Stimulated activated CD8-positive, alpha-beta memory T cell treated with anti-CD3 and anti-CD28 coated beads, Interleukin-2, amount 100 ng/mL, for 1 hour (primary cell): ENCODE data around the gene CORO6.

Source experiments
- DNase-seq, 2 donors: peaks; one replicate each; pipeline ENCODE4 v3.0.0-alpha.2; 2020; ENCODE audit warnings: low read depth in 2 of 2

CORO6 gene

DNA sequence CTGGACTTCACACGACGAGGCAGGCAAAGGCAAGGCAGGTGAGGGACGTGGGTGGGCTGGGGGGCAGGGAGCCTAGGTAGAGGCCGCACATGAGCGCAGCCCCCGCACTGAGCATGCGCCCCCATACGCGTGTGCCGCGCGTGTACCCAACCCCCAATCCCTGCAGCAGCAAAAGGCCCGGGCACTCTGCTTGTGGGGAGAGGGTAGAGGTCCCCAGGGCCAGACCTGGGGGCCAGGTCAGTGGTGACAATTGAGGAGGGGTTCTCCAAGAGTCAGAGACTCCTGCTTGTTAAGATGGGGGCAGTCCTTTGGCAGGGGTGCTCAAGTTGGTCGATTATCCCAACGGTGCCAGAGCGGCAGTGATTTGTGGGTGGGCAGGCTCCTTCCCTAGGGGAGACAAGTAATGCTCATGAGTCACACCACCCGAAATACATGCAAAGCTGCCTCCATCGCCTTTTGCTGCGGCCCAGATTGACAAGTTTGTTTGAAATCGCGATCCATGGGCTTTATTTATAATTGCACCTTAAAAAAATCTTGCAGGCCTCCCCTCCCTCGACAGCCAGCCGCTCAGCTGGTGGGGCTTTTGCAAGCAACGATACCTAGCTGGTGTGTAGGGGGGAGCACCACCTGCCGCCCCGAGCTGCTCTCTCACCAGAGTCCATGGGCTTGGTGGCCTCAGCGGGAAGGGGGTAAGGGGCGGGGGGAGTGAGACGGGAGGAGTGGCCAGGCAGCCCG, 32.1 kb downstream of the CORO6 start:
- DNase-seq = no peak

DNA sequence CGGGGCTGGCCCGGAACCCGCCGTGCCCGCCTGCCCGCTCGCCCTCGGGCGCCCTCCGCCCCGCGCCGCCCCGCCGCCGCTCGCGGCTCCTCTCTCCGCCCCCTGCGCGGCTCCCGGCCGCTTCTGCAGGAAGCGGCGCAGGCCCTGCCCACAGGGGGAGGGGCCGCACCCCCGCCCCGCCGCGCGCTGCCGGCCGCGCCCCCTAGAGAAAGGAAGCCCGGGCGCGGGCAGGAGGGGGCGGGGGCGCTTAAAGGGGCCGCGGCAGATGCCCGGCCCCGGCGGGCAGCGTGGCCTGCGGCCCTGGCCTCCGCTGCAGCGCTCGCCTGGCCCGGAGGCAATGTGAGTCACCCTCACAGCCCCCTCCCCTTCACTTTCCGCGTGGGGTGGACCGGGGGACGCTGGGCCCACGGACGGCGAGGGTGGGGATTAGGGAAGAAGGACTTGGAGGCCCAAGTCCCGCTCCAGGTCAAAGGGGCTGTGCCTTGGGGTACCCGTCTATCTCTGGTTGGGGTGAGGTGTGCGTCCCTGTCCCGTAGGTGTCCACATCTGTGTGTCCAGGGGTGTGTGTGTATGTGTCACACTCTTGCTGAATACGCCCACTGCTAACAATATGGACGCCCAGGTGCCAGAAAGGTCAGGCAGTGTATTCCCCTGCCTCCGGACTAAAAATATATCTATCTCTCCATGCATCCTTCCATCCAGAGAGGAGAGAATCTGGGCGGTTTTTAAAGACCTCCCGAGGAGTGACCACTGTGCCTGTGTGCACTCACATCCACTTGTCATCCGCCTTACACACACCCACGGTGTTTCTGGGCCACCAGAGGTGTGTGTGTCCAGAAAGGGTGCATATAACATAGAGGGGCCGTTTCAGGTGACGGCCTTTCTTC, 32.9 kb downstream of the CORO6 start, which contains the start of gene GIT1:
Gene GIT1, minus strand, starts transcription at position 125 of the 887 bp plus-strand sequence. CDS start 270 bp downstream, outside the sequence.
- DNase-seq = peak; percentile 63 to 71

DNA sequence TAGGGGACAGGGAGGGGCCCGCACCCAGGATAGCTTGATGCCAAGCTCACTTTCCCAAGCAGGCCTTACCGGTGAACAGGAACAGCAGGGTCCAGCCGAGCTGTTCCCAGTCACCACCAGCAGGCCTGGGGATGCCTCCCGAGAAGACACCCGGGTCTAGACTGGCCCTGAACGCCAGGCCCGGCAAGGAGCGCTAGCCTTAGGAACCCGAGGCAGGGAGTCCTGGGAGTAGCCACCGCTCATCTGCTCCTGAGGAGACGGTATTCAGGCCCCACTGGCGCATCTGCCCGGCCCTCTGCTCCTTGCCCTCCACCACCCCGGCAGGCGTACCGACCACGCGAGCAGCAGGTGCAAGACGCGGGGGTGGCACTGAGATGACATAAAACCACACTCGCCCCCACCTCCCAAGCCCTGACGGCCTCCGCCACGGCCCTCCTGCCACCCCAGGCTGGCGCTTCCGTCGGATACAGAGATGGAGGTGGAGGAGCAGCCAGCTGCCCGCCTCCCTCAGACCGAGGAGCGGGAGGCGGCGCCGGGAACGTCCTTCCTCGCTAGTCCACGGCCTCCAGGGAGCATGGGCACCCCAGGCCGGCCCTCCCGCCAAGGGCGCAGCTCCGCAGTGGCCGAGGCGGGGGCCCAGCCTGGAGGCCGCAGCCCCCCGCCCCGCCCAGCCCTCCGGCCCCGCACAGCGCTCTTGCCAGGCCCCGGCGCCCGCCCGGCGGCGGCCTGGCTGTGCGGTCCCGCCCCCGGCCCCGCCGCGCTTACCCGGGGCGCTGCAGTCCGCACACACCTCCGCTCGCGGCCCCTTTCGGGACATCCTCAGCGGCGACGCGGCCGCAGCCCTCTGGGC, 33.9 kb downstream of the CORO6 start:
- DNase-seq = no peak

DNA sequence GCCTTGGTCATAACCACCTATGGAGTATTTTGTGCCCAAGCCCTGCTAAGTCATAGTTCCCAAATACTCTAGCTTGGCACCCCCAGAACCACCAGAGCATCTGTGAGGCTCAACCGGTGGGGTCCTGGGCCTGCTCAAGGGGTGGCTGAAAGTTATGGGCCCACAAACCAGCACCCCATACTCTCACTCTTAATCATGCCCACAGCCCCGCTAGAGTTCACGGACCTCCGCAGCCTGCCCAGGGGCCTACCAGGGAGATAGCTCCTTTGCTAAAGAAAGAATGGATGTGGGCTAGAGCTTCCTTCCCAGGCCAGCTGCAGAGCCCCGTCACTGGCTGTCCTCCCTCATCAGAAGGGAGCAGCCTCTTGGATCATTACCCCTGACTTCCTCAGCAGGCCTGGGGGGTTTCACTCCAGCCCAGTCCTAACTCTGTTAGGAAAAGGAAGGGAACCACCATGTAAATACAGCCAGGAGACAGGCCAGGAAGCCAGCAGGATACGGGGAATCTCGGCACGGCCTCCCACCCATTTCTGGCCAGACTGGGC, 34.6 kb downstream of the CORO6 start:
- DNase-seq = no peak

DNA sequence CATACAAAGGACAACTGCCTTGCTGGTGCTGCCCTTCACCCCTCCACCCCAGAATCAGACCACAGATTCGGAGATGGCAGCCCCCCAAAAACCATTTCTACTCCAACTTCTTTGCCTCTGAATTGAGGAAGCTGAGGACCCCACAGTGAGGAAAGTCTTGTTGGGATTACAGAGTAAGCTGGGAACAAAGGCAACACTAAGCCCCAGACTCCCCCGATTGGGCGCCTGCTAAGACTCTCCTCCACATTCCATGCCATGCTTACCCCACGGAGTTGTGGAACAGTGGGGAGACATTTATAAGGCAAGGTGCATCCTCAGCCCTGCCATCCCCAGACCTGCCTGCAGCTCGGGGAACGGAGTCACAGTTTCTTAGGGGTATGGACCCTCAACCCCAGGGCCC, 35.1 kb downstream of the CORO6 start:
- DNase-seq = no peak

DNA sequence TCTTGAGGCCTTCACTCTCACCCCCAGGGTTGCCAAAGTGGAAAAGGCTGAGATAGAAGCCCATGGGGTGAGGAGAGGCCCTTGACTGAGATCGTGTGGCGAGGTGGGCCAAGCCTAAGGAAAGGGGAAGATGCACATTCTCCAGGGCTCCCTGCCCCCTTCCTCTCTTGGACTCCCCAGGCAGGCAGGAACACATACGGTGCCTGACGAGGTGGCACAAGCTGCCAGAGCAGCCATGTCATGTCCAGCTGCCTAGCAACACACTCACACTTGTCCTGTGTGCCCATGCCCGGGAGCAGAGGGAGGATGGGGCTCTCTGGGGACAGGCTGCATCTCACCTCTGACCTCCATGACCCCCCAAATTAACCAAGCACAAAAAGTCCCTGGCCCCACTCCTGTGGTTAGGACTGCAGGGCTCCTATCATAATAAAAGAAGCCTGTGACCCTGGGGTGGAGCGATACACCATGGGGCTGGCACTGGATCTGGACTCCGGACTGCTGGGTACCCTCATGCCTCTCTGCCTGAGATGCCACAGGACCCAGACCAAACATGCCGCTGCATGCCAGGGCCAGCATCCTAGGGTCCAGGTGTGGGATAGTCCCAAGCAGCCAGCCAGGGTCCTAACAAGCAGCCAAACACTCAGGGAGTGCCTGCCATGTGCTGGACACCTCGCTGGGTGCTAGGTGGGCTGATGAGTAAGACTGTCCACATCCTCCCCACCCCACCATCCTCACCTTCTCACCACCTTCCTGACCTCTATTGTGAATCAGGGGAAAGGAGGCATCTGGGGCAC, 35.8 kb downstream of the CORO6 start:
- DNase-seq = no peak

DNA sequence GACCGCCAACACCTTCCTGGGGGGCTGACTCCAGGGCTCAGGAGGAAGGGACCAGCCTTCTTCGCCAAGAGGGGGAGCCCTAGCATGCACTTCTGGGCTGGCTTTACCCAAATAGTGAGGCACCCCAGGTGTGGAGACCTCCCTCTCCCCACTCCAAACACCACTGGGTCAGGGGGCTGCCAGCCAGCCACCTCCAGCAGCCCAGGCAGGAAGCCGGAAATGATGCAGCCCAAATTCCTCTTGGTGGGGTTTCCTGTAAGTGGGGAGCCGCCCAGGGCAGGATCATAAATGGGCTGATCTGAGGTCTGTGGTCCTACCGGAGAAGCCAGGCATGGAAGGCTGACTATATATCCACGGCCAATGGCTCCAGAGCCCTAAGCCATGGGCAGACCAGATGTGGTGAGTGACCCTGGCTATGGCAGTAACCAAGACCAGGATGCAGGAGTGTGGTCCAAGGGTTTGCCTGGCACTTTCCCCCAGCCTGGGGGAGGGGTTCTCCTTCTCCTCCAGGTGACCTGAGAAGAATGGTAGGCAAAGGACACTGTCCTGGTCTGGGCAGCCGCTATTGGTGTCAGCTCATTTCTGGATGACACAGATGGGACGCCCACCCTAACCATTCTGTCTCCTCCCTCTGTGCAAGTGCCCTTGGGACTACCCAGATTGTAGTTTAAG, 37.5 kb downstream of the CORO6 start:
- DNase-seq = no peak

DNA sequence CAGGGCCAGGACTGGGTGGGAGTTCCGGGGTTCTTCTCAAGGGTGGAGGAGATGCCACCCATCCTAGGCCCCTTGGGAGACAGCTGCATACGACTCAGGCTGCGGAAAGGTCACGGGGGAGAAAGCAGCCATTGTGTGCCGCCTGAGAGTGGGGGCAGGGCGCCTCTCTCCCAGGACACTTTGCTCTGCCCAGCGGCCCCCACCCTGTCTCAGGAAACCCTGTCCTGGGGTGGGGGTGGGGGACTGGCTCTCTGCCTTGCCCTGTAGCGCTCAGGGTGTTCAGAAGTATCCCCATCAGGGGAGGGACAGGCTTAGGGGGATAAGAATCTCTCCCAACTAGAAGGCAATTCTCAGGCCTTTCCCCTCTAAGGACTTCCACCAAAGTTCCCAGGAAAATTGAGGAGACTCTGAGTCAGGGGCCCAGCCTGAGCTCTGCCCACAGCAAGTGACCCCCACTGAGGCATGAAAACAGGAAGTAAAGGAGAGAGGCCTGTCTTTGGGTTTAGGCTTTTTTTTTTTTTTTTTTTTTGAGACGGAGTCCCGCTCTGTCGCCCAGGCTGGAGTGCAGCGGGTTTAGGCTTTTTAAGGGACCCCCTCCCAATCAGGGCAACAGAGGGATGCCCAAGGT, 38.1 kb downstream of the CORO6 start:
- DNase-seq = no peak

DNA sequence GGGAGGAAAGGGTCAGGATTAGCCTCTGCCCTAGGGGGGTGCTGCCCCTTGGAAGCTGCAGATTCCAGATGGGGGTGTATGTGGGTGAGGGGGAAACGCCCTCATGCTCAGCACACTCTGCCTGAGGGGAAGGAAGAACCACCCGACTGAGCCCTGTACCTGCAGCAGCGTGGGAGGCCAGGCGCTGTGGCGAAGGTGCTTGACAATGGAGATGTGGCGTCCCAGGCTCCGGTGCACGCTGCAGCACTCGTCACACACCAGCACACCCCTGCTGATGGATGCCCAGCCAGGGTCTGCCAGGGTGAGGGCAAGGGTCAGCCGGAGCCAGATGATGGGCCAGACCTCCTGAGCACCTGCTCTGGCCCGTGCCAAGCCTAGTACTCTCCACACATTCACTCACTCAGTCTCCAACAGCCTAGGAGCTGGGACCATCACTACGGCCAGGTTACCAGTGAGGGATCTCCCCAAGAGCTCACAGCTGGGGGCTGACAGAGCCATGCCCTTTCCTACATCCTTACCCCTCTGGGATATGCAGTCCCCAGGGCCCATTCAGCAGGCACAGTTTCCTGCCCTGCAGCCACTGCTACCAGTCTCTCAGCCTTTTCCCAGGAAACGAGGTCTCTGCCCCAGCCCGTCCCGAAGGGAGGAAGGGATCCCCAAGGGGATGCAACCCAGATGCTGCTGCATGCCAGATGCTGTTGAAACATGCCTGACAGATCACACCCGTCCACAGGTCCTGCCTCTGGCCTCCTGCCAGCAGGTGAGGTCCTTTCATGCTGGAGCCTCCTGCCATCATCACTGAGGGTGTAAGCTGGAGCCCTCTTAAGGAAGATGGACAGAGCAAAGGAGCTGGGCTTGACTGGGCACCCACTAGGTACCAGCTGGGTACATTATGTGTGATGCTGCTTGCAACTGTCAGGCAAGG, 39.1 kb downstream of the CORO6 start:
- no peak for DNase-seq

DNA sequence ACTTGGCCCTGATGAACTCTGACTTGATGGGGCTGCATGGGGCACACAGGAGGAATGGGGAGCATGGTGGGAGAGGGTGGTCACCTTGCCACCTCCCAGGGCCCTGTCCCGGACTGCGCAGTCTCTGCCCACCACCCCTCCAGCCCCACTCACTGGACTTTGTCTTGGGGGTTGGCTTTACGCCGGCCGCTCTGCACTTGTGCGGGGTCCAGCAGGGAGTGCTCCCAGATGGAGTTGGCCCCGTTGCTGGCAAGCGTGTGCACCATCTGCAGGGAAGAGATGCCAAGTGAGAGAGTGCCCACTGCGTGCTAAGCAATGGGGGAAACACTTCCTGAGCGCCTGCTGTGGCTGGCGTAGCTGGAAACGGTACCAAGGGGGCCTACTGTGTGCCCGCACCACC, 39.9 kb downstream of the CORO6 start:
- no peak for DNase-seq

DNA sequence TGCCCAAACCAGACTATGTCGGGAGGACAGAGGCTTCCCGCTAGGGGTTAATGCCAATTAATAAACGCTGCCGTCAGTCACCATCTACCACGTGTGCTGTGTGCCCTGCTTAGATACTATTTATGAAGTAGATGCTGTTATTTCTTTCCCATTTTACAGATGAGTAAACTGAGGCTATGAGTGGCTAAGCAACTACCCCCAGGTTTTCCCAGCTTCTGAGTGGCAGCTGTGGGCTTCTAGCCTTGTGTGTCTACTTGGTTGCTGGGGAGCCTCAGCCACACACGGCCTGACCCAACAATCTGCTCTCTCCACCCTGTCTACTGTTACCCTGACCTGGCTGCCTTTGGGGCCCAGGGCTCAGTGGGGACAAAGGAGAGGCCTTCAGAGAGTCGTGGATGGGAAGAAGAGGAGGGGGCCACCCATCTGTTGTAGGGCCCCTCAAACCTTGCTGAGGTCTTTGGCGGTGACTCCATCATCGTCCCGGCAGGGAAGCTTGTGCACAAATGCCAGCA, 40.4 kb downstream of the CORO6 start:
- no peak for DNase-seq

DNA sequence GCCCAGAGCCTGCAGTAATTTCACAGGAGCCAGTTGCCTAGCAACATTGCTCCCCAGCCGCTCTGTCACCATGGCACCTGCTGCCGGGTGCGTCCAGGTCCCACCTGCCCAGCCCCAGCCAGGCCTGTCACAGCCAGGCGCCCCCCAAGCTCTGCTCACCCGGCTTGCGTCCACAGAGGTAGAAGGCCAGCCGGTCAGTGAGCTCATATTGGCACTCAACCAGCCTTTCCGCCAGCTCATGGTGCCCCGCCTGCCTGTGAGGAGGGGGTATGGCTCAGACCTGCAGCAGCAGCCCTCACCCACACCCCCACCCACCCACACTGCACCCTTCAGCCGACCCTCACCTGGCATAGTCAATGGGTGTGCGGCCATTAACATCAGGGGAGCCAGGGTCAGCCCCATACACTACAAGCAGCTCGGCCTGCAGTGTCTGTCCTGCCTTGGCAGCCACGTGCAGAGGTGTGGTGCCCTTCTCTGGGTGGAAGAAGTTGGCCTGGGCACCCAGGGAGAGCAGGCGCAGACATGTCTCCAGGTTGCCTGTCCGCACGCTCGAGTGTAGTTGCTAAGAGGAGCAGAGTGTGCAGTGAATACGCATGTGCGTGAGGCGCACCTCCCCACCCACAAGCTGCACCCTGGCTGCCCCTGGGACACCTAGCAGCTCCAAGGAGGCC, 41.0 kb downstream of the CORO6 start:
- no peak for DNase-seq

DNA sequence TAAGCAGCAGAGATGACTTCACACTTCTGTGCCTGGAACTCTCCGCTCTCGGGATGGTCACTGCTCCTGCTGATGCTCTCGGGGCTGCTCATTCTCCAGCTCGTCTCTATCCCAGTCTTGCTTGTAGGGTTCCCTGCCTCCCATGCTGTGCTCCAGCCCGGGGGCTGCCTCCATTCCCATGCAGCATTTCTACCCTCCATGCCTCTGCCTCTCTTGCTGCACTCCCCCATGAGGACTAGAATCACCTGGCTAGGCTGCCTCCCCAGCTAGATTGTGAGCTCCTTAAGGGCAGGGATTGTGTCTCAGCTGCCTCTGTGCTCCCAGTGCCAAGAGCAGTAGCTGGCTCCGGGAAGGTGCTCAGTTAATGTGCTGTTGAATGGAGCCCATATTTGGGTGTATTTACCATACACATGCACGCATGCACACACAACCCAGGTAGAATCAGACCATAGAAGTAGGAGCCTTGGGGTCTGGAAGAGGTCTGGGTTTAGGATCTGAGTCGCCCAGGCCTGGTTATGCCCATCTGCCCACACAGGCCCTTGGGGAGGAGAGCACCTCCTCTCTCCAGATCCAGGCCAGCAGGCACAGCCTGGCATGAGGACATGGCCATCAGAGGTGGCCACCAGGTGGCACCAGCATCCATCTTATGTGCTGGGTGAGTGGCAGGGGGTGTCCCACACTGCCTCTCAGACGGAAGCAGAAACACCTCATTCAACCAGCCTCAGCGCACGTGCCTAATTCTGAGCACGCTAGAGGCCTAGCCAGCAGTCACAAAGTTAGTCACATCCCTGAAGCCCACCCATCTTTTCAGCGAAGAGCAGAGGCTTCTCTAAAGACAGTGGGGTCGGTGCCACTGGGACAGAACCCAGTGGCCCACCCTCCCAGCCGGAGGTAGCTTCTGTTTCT, 42.6 kb downstream of the CORO6 start:
- DNase-seq = peak; percentile 75 to 79

DNA sequence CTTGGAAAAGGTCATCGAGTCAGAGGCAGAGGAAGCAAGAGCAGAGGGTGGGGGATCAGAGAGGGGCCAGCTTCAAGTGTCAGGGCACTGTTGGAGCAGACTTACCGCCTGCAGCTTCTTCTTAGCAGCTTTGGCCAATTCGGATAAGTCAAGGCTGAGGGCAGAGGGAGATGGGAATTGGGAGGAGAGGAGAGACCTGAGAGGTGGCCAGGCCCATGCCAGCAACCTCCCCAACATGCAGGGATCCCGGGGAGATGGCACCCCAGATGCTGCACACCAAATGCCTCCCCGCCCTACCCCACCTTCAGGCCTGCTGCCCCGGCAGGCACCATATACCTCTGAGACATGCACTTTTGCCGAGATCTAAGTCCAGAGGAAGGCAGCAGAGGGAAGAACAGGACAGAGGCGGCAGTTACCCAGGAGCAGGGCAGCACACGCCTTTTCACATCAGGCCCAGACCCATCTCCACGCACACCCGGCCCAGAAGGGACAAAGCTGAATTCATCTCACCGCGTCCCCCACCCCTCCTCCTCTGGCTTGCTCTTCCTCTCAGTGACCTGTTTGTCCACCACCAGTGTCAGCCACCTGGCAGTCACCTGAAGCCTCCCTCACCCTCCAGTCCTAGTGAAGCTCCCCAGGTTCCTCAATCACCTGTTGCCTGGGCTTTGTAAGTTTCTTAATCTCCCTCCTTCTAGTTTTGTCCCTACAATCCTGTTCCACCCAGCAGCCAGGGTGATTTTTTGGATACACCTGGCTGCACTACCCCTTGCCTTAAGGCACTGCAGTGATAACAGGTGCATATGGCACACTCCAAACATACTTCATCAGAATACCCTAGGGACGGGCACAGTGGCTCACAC, 43.9 kb downstream of the CORO6 start:
- no peak for DNase-seq

DNA sequence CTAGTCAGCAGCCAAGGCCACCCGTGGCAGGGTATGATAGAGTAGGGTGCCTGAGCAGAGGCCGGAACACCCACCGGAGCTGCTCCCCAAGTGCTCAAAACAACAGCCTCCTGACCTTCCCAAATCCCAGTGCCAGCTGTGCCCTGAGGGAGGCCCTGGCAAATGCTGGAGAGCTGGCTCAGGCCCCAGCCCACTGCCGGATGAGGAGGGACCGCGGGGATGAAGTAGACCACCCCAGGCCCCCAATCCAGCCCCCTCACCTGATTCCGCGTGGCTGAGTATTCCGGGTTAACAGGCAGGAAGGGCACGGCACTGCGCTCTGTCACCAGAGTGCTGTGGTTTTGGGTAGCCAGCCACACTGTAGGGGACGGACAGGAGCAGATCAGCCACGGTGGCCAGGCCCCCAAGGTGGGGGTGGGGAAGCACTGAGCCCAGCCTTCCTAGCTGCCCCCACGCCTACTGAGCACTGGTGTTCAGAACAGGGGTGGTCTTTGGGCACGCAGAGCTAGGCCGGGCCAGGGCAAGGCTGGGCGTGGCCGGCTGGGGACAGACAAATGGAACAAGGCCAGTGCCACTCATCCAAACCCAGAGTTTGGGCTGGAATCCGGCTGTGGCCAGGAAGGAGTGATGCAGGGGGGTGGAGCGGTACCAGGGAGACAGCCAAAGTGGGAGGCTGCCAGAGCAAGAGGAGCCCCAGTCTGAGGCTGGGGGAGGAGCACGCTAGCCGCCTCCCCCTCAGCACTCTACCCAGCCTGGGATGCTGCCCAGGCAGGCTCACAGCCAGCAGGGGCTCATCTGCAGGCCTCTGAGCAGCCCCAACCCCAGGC, 45.1 kb downstream of the CORO6 start:
- no peak for DNase-seq
